ENCODE results near the gene MB21D2. TPM values are rescaled to one million over a fixed set of nuclear protein-coding genes. Genes with fewer than 3 reads are reported as not detected.
"Not testable (repeated sequence)": the region's sequence is repeated elsewhere in the genome, so short reads cannot be mapped to it uniquely, and the experiment has no call there.

Gene MB21D2
- total RNA-seq, 1 donor from 2014 or later, result 8.6 TPM

DNA sequence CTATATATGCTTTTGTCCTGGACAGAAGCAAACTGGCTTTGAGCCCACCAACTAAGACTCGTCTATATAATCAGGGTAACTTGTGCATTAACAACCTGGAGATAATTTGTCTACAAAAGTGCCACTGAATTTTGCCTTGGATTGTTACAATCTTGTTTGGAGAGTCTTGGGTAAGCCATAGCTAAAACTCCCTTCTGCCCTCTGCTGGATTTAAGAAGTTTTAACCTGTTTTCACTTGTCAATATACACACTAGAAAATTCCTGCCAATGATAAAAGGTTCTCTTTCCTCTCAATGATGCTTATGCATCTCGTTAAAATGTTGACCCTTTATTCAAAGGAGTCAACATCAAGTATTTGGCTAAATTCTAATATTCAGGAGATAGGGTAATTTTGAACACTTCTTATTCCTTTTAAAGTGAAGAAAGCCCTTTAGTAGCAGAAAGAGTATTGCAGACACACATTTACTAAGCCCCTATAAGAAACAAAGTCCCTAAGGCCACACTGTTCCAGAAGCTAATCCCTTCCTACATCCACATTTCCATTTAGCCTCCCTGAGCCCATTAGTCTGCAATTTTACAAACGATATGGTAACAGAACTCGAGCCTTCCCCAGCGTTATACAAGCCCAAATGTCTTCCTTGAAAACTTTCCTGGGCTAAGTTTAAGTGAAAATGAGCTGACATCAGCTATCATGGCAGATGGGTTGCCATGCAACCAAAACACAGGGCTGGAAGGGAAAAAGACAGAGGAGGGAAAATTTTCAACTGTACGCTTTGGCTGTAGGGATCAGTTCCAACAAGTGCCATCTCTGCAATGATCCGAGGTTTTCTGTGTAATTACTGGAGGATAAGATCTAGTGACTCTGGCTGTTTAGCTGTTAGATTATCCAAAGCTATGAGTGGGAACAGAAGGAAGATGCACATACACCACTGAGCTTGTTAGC is 114.4 kb downstream of the MB21D2 start:
- intact Hi-C loops (cut with micrococcal nuclease), result loop anchor here (1.0 to 2.0 kb wide), 2 partner anchors 237 to 336 kb away; no protein-coding TSS in a partner anchor
- Mint-ChIP-seq H3K27ac (no peak overlapping the region), H3K4me3 (no peak overlapping the region), H3K9me3 (no peaks in the 10 kb centered on the region), H3K4me1 (peaks cover 6% of the 10 kb centered on the region), H3K36me3 (ENCODE audit: low read depth) (peaks cover 6% of the 10 kb centered on the region), H3K27me3 (no peaks in the 10 kb centered on the region)
- no peak for DNase-seq

- Mint-ChIP-seq H3K27me3 (no peaks in the 10 kb centered on the region), H3K36me3 (ENCODE audit: low read depth) (peaks cover 11% of the 10 kb centered on the region), H3K4me1 (peaks cover 6% of the 10 kb centered on the region), H3K27ac (no peak overlapping the region), H3K9me3 (no peaks in the 10 kb centered on the region), H3K4me3 (no peak overlapping the region)
- intact Hi-C loops (cut with micrococcal nuclease), result loop anchor here (2.0 kb wide), 1 partner anchor 335 kb away; no protein-coding TSS in a partner anchor
- DNase-seq, result no peak
Observed at GRCh38 chr3:192801985-192802384, 115.7 kb downstream of the MB21D2 start.

DNA sequence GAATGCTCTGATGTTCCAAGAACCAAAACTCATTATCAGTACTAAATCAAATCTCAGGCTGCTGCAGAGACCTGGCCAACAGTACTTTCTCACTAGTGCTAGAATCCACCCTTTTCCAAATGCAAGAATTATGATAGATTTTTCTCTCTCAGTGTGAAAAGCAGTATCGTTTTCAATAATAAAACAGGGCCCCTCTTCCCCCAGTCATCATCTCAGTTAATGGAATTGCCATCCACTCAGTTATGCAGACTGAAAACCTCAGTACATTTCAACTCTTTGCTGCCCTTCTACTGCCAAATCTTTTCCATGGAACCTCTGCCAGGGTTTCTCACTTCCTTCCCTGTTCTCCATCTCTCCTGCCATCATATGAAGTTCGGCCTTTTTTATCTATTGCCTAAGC is 117.9 kb downstream of the MB21D2 start:
- Mint-ChIP-seq H3K9me3 (no peaks in the 10 kb centered on the region), H3K36me3 (ENCODE audit: low read depth) (peaks cover 11% of the 10 kb centered on the region), H3K27ac (no peak overlapping the region), H3K4me1 (peaks cover 6% of the 10 kb centered on the region), H3K4me3 (no peak overlapping the region), H3K27me3 (no peaks in the 10 kb centered on the region)
- intact Hi-C loops (cut with micrococcal nuclease), result no loop called here
- DNase-seq, result no peak

GRCh38 chr3:192795021-192795420 is 122.6 kb downstream of the MB21D2 start:
- intact Hi-C loops (cut with micrococcal nuclease), result no loop called here
- Mint-ChIP-seq H3K27me3 (no peaks in the 10 kb centered on the region), H3K4me3 (no peak overlapping the region), H3K36me3 (ENCODE audit: low read depth) (peaks cover 11% of the 10 kb centered on the region), H3K4me1 (peaks cover 5% of the 10 kb centered on the region), H3K9me3 (no peaks in the 10 kb centered on the region), H3K27ac (no peak overlapping the region)
- DNase-seq, result no peak

DNA sequence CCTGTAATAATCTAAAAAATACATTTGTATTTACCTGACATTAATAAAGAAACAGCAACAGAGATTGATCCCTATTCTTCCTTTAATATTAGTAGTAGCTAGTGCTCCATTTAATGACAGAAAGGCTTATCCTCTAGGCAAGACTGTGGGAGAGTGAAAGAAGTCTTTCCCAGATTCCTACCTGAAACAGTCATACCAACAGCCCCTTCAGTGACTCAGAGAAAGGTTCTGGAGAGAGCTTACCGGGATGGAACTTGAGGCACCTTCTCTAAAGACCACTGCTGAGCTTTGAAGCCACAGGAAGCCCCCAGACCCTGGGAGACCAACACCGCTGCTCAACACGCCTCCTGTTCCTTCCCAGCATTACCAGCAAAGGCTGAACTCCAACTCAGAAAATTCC is 123.4 kb downstream of the MB21D2 start:
- Mint-ChIP-seq H3K4me3 (no peak overlapping the region), H3K27ac (no peak overlapping the region), H3K9me3 (no peaks in the 10 kb centered on the region), H3K36me3 (ENCODE audit: low read depth) (peaks cover 10% of the 10 kb centered on the region), H3K4me1 (peaks cover 1% of the 10 kb centered on the region), H3K27me3 (no peaks in the 10 kb centered on the region)
- DNase-seq, result no peak
- intact Hi-C loops (cut with micrococcal nuclease), result no loop called here

DNA sequence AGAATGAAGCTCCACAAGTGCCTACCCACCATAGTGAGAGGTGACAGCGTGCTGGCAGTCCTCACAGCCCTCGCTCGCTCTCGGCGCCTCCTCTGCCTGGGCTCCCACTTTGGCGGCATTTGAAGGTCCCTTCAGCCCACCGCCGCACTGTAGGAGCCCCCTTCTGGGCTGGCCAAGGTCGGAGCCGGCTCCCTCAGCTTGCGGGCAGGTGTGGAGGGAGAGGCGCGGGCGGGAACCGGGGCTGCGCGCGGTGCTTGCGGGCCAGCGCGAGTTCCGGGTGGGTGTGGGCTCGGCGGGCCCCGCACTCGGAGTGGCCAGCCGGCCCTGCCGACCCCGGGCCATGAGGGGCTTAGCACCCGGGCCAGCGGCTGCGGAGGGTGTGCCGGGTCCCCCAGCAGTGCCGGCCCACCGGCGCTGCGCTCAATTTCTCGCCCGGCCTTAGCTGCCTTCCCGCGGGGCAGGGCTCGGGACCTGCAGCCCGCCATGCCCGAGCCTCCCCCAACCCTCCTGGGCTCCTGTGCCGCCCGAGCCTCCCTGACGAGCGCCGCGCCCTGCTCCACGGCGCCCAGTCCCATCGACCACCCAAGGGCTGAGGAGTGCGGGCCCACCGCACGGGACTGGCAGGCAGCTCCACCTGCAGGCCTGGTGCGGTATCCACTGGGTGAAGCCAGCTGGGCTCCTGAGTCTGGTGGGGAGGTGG is 128.7 kb downstream of the MB21D2 start:
- intact Hi-C loops (cut with micrococcal nuclease); H3K27ac Mint-ChIP-seq; H3K4me3 Mint-ChIP-seq; DNase-seq; H3K4me1 Mint-ChIP-seq; H3K9me3 Mint-ChIP-seq; H3K27me3 Mint-ChIP-seq; H3K36me3 Mint-ChIP-seq (ENCODE audit: low read depth): not testable (repeated sequence)

DNA sequence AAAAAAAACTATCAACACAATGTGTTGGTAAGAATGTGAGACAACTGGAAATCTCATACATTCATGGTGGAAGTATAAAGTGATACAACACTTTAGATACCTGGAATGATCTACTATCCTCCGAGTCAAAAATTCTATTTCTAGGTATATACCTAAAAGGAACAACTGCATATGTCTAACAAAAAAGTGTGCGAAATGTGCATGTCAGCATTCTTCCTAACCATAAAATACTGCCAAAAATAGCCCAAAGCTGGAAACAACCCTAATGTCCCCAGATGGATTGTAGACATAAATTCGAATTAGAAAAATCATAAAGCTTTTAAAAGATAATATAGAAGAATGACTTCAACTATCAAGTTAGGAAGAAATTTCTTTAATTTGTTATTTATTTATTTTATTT is 139.1 kb downstream of the MB21D2 start:
- intact Hi-C loops (cut with micrococcal nuclease), result no loop called here
- H3K9me3 Mint-ChIP-seq, result peaks cover 19% of the 10 kb centered on the region
- peaks cover 3% of the 10 kb centered on the region for H3K27me3 Mint-ChIP-seq
- H3K4me3 Mint-ChIP-seq, result no peak overlapping the region
- no peak for DNase-seq
- H3K4me1 Mint-ChIP-seq, result no peaks in the 10 kb centered on the region
- H3K36me3 Mint-ChIP-seq (ENCODE audit: low read depth), result no peaks in the 10 kb centered on the region
- no peak overlapping the region for H3K27ac Mint-ChIP-seq

DNA sequence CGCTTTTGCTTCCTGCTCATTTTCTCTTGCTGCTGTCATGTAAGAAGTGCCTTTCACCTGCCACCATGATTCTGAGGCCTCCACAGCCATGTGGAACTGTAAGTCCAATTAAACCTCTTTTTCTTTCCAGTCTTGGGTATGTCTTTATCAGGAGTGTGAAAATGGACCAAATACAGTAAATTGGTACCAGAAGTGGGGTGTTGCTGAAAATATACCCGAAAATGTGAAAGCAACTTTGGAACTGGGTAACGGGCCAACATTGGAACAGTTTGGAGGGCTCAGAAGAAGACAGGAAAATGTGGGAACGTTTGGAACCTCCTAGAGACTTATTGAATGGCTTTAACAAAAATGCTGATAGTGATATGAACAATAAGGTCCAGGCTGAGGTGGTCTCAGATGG is 143.3 kb downstream of the MB21D2 start:
- H3K4me3 Mint-ChIP-seq; H3K4me1 Mint-ChIP-seq; H3K27ac Mint-ChIP-seq; H3K27me3 Mint-ChIP-seq; DNase-seq; intact Hi-C loops (cut with micrococcal nuclease); H3K36me3 Mint-ChIP-seq (ENCODE audit: low read depth): not testable (repeated sequence)
- peaks cover 20% of the 10 kb centered on the region for H3K9me3 Mint-ChIP-seq

GRCh38 chr3:192772240-192772894 is 145.3 kb downstream of the MB21D2 start:
- no peak for DNase-seq
- H3K27ac Mint-ChIP-seq, result no peak overlapping the region
- peaks cover 4% of the 10 kb centered on the region for H3K27me3 Mint-ChIP-seq
- no peaks in the 10 kb centered on the region for H3K4me1 Mint-ChIP-seq
- peaks cover 20% of the 10 kb centered on the region for H3K9me3 Mint-ChIP-seq
- H3K36me3 Mint-ChIP-seq (ENCODE audit: low read depth), result no peaks in the 10 kb centered on the region
- intact Hi-C loops (cut with micrococcal nuclease), result no loop called here
- no peak overlapping the region for H3K4me3 Mint-ChIP-seq

GRCh38 chr3:192758654-192759053 is 159.0 kb downstream of the MB21D2 start:
- Mint-ChIP-seq H3K9me3 (no peaks in the 10 kb centered on the region), H3K4me3 (no peak overlapping the region), H3K4me1 (no peaks in the 10 kb centered on the region), H3K27ac (no peak overlapping the region), H3K27me3 (no peaks in the 10 kb centered on the region), H3K36me3 (ENCODE audit: low read depth) (no peaks in the 10 kb centered on the region)
- intact Hi-C loops (cut with micrococcal nuclease), result no loop called here
- no peak for DNase-seq

DNA sequence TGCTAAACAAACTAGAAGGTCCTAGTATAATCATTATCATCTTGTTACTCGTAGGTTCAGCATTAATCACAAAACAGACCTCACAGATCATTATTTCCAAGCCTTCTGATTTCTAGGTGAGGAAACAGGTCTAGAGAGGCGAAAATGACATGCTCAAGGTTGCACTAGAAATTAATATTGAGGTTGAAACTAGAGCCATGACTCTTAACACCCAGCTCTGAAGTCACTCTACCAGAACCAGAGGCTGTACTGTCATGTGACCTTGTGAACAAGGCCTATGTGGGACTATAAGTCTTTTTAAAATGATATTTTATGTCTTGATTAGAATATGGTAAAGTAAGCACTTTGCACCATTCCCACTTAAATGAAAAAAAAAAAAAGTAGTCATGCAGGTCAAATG is 166.5 kb downstream of the MB21D2 start:
- no peaks in the 10 kb centered on the region for H3K4me1 Mint-ChIP-seq
- no peak overlapping the region for H3K27ac Mint-ChIP-seq
- peaks cover 2% of the 10 kb centered on the region for H3K27me3 Mint-ChIP-seq
- intact Hi-C loops (cut with micrococcal nuclease), result no loop called here
- no peak for DNase-seq
- H3K9me3 Mint-ChIP-seq, result no peaks in the 10 kb centered on the region
- H3K4me3 Mint-ChIP-seq, result no peak overlapping the region
- H3K36me3 Mint-ChIP-seq (ENCODE audit: low read depth), result no peaks in the 10 kb centered on the region

GRCh38 chr3:192750201-192750600 is 167.5 kb downstream of the MB21D2 start:
- H3K27me3 Mint-ChIP-seq, result peaks cover 2% of the 10 kb centered on the region
- H3K27ac Mint-ChIP-seq, result no peak overlapping the region
- H3K36me3 Mint-ChIP-seq (ENCODE audit: low read depth), result no peaks in the 10 kb centered on the region
- no peak overlapping the region for H3K4me3 Mint-ChIP-seq
- DNase-seq, result no peak
- intact Hi-C loops (cut with micrococcal nuclease), result no loop called here
- no peaks in the 10 kb centered on the region for H3K9me3 Mint-ChIP-seq
- no peaks in the 10 kb centered on the region for H3K4me1 Mint-ChIP-seq

GRCh38 chr3:192747746-192748145 is 169.9 kb downstream of the MB21D2 start:
- Mint-ChIP-seq H3K36me3 (ENCODE audit: low read depth) (no peaks in the 10 kb centered on the region), H3K27me3 (peaks cover 2% of the 10 kb centered on the region), H3K4me3 (no peak overlapping the region), H3K4me1 (no peaks in the 10 kb centered on the region), H3K9me3 (no peaks in the 10 kb centered on the region), H3K27ac (no peak overlapping the region)
- no peak for DNase-seq
- intact Hi-C loops (cut with micrococcal nuclease), result no loop called here

GRCh38 chr3:192747145-192747544 is 170.5 kb downstream of the MB21D2 start:
- Mint-ChIP-seq H3K9me3 (no peaks in the 10 kb centered on the region), H3K4me3 (no peak overlapping the region), H3K27me3 (peaks cover 2% of the 10 kb centered on the region), H3K27ac (no peak overlapping the region), H3K4me1 (no peaks in the 10 kb centered on the region), H3K36me3 (ENCODE audit: low read depth) (no peaks in the 10 kb centered on the region)
- no peak for DNase-seq
- intact Hi-C loops (cut with micrococcal nuclease), result no loop called here

All from activated CD4-positive, alpha-beta T cell treated with anti-CD3 and anti-CD28 coated beads, Interleukin-2, amount 10 ng/mL, durations not matched to agents 24 days and 14 days (primary cell).